ENCODE data around the gene ETV1. TPM values are rescaled to one million over a fixed set of nuclear protein-coding genes. Genes with fewer than 3 reads are reported as not detected.

Gene ETV1
- total and polyA plus RNA-seq, 9 of the 15 experiments (the other 6 are each of a cell fraction or from before 2014, with no cell fraction given): 7.2 to 27.4 (median 14.0) TPM

- no peak for TF ChIP-seq REST (IDR thresholded peaks at IDR 0.05; ENCODE audit: borderline replicate concordance)
- no peak for TF ChIP-seq REST (CRISPR knock-in tag; IDR thresholded peaks at IDR 0.05; ENCODE audit: low read depth)
- no peak for TF ChIP-seq XRCC5 (IDR thresholded peaks at IDR 0.05; ENCODE audit: low read depth, low read length)
- no peak for TF ChIP-seq ZNF507 (tag; conservative IDR thresholded peaks at IDR 0.05)
- 0 out of 2 replicates have a peak, but pooled peaks have one; percentile 49 for TF ChIP-seq ZNF592 (IDR thresholded peaks at IDR 0.05)
- TF ChIP-seq PTBP1 (IDR thresholded peaks at IDR 0.05; ENCODE audit: low read depth, low read length): no peak
- no peak for TF ChIP-seq SMAD1 (IDR thresholded peaks at IDR 0.05; ENCODE audit: low read depth, low read length, partially characterized antibody)
- no peak for TF ChIP-seq OTX1 (CRISPR knock-in tag; IDR thresholded peaks at IDR 0.05)
- no peak for TF ChIP-seq ZNF57 (CRISPR knock-in tag; IDR thresholded peaks at IDR 0.05)
- TF ChIP-seq ATF2 (CRISPR knock-in tag; IDR thresholded peaks at IDR 0.05): no peak
- peak; percentile 85 for TF ChIP-seq TFAP4 (CRISPR knock-in tag; IDR thresholded peaks at IDR 0.05; ENCODE audit: borderline replicate concordance)
- no peak for TF ChIP-seq RFX1 (IDR thresholded peaks at IDR 0.05)
- TF ChIP-seq HEY1 (CRISPR knock-in tag; IDR thresholded peaks at IDR 0.05; ENCODE audit: borderline replicate concordance): no peak
Measured at GRCh38 chr7:13990319-13990983, 985 bp upstream of the ETV1 start (continued).
